Tibial nerve (tissue), 4 donors: ENCODE measurements around the gene LPCAT3.

Source experiments
- CTCF ChIP-seq, 5 experiments: fragments of 200-600 bp in 3 of 5; fragments of 450-650 bp in 2 of 5; sonication (generic) in 3 of 5; IDR thresholded peaks; one replicate each; pipeline ENCODE4 v1.5.1; 2016 to 2019; ENCODE audit warnings: antibody characterized with exemption in 5 of 5, mild to moderate bottlenecking in 3 of 5, moderate library complexity in 2 of 5
- EP300 ChIP-seq, 2 donors: sonication (generic); formaldehyde crosslinking; IDR thresholded peaks; one replicate each; pipeline ENCODE4 v1.6.1; 2017; ENCODE audit warnings: antibody characterized with exemption in 2 of 2, mild to moderate bottlenecking in 1 of 2
- POLR2A ChIP-seq, 2 donors: fragments of 450-650 bp; IDR thresholded peaks; one replicate each; pipeline ENCODE4 v1.6.1; 2017; ENCODE audit warnings: antibody characterized with exemption in 2 of 2, mild to moderate bottlenecking in 2 of 2, moderate library complexity in 2 of 2

- TF ChIP-seq CTCF (IDR thresholded peaks at IDR 0.05) (no peak), POLR2A (IDR thresholded peaks at IDR 0.05) (no peak), EP300 (IDR thresholded peaks at IDR 0.05) (no peak)
Observed at GRCh38 chr12:7061138-7061537, 42.9 kb upstream of the LPCAT3 start.
